Right ventricle myocardium inferior (tissue), 1 donor: ENCODE measurements around the gene FAM32A. TPM values are rescaled to one million over a fixed set of nuclear protein-coding genes. Genes with fewer than 3 reads are reported as not detected.

Experiments used
- ATAC-seq: fragments of 200-7000 bp; cut with Tn5 transposase; one replicate; pipeline ENCODE4 v1.9.1; 2020; ENCODE audit warnings: mild to moderate bottlenecking, moderate library complexity
- DNase-seq: peaks from one replicate; pipeline ENCODE4 v3.0.0; 2021; ENCODE audit errors: missing footprints
- intact Hi-C: fragments of 100-400 bp; cut with DNase I; formaldehyde crosslinking; loops from one replicate; pipeline ENCODE4 v1.11.0; 2022
- total RNA-seq: library from RNA; stranded (reverse); fragmentation: NEBNext Ultra II Directional; extraction: Animal tissue kit (Norgen Biotek cat#: 25700); gene quantifications from one replicate; pipeline ENCODE4 v1.2.1, GENCODE V29; 2021
- donor health status: DM: no; HTN: yes; CAD: no; lungs with severe emphysema.

The FAM32A gene
- total RNA-seq, 1 donor from 2014 or later: 38.8 TPM

DNA sequence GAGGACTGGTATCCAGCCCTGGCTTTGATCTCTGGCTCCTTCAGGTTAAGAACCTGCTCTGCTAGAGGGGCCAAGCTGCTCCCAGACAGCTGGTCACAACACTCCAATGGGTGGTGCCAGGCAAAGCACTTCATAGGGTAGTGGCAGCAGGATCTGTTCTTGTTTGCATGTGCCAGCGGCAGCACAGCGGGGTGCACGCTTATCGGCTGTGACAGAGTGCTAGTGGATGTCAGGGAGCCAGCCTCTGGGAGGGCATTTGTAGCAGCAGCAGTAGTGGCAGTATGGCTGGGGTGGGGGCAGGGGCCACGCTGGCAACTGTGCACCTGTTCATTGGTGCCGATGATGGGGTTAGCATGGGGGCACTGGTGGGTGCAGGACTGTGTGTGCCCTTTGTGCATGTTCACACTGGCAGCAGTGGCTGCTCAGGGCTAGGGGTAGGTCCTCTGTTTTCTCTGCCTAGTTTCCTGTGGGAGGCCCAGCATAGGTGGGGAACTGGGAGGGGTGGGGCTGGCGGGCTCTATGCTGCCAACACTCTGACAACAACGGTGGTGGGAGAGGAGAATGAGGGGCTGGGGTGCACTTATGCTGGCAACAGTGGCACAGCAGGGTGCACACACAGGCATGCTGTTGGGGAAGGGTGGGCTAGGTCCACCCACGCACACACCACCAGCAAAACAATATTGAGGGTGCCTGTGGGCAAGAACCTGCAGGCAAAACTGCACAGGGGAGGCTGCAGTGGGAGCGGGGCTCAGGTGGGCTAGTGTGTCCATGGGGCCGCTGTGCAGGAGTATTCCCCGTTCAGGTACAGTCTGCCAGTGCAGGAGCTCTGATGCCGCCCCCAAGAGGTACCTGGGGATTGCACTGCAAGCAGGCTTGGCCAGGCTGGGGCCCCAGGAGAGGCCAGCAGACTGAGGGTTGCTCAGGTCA, 31.8 kb downstream of the FAM32A start:
- DNase-seq: no peak
- ATAC-seq: peak; percentile 75
- intact Hi-C loops: no loop called here

DNA sequence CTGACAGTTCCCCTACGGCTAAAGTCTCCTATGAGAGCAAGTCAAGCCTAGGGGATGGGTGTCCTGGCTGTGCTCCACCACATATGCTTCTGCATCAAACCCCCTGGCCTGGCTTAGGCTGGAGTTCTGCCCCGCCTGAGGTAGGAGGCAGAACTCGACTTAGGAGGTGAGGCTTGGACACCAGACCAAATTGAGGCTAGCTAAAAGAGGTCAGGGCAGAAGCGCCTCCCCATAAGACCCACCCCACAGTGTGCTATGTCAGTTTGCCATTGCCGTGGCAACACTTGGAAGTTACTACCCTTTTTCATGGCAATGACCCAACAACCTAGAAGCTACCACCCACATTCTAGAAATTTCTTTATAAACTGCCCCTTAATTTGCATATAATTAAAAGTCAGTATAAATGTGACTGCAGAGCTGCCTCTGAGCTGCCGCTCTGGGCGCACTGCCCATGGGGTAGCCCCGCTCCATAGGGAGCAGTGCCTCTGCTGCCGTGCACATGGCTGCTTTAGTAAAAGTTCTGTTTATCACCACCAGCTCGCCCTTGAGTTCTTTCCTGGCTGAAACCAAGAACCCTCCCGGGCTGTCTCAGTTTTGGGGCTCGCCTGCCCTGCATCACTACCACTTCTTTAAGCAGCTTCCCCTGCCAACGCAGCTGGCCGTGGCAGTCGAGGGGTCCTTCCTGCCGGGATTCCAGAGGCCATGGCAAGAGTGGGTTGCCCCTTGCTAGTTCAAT, 32.7 kb downstream of the FAM32A start:
- no peak for DNase-seq
- no peak for ATAC-seq
- intact Hi-C loops: no loop called here

- no peak for DNase-seq
- ATAC-seq: no peak
- intact Hi-C loops: no loop called here
These were observed 33.6 kb downstream of the FAM32A start for GRCh38 chr19:16218851-16219250.

- ATAC-seq (no peak), DNase-seq (no peak)
- intact Hi-C loops: no loop called here
These were observed 37.6 kb downstream of the FAM32A start for GRCh38 chr19:16222806-16223205.

- DNase-seq (no peak), ATAC-seq (no peak)
- intact Hi-C loops: no loop called here
These were observed 38.5 kb downstream of the FAM32A start for GRCh38 chr19:16223746-16224145.

DNA sequence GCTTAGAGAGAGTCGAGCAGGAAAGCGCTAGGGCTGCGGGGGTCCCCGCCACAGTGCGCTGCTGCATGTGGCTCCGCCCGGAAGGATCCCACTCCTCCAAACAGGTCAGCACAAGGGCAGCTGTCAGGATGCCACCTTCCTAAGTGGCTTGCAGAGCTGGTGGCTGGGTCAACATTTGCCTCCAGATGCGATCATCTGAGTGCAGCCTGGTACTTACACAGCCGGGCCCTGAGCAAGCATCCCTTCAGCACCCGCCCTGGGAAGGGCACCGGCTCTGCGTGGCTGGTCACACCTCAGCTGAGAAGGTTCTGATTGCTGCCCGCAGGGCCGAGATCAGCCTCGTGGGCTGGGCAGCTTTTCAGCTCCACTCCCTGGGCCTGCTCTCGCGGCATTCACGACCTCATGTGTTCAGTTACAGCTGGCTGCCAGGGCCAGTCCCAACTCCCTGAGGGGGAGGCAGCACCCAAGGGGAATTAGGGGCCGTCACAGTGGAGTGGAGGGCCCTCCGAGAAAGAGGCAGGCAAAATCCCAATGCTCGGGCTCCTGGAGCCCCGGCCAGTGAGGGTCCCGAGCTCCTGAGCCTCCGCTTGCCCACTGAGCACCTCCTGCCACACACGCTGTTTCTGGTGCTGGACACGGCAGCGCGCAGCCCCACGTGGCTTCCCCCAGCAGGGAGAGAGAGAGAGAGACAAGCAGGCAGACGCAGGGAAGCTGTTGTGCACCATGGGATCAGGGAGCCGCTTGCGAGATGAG, 39.3 kb downstream of the FAM32A start:
- DNase-seq: no peak

GRCh38 chr19:16225279-16226183, 40.3 kb downstream of the FAM32A start:
- DNase-seq (no peak), ATAC-seq (no peak)
- intact Hi-C loops: no loop called here

More for the DNA sequence above, 39.3 kb downstream of the FAM32A start:
- intact Hi-C loops: no loop called here
- ATAC-seq: no peak

- ATAC-seq (no peak), DNase-seq (no peak)
- intact Hi-C loops: no loop called here
These were observed 41.0 kb downstream of the FAM32A start for GRCh38 chr19:16226184-16226591.

DNA sequence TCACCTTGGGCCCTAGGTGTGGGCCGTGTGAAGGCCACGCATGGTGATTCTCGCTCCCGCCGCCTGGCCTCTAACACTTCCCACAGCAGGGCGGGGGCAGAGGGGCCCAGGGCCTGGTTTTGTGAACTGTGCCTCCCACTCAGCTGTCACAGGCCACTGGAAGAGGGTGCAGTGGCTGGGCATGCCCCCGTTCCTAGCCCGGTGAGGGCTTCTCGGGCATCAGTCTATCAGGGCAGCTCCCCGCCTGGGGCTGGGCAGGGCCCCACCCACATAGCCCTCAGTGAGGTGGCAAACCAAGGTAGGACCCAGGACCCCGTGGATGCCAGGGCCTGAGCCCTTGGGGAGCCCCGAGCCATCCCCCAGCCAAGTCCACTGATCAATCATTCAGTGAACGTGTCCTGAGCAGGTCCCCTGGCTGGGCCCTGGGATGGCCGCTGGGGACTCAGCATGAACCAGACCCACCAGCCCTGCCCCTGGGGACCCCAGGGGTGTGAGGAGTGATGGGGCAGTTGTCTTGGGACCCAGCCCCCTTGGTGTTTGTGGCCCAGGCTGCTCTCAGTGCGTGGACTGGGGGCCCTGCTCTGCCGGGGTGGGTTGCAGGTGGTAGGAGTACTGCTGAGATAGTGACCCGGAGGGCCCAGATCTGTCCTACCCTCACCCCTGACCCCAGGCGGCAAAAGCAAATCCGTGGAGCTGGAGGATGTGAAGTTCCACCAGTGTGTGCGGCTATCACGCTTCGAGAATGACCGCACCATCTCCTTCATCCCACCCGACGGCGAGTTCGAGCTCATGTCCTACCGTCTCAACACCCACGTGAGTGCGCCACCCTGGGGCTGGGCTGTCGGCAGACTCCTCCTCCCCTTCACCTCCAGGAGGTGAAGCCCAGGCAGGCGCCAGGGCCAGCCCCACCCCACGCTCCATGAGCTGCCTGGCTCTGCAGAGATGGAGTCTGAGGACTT, 41.9 kb downstream of the FAM32A start:
- intact Hi-C loops: no loop called here
- no peak for ATAC-seq
- no peak for DNase-seq

DNA sequence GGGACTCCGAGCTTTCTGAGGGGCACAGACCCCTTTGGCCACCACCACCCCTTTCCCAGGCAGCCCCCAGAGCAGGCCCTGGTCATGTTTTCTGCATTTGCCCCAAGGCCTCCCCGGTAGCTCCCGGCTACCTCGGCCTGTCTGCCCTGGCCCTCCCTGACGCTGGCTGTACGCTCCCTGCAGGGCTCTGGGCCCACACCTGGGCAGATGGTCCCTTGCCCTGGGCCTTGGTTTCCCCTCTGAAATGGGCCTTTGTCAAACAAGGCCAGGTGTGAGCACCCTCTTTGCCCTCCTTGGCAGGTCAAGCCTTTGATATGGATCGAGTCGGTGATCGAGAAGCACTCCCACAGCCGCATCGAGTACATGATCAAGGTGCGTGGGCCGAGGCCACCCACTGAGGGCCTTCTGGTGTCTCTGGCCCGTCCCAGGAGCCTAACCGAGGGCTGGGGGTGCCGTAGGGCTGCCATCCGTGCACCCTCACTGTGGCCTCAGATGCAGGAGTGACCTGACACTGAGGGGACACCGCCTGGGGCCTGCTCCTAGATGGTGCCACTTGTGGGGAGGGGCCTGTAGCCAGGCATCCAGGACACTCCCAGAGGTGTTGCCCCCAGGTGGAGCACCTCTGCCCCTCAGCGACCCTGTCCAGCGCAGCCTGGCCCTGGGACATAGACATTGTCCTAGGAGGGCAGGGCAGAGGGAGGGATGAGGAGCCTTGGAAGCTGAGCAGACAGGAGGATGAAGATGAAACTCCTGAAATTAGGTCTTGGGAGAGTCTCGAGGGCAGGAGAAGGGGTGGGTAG, 42.8 kb downstream of the FAM32A start:
- no peak for DNase-seq
- ATAC-seq: no peak
- intact Hi-C loops: no loop called here

GRCh38 chr19:16228637-16229321, 43.6 kb downstream of the FAM32A start:
- ATAC-seq: no peak
- no peak for DNase-seq
- intact Hi-C loops: no loop called here

- intact Hi-C loops: no loop called here
- DNase-seq: no peak
- no peak for ATAC-seq
These were observed 44.1 kb downstream of the FAM32A start for GRCh38 chr19:16229322-16229641.

DNA sequence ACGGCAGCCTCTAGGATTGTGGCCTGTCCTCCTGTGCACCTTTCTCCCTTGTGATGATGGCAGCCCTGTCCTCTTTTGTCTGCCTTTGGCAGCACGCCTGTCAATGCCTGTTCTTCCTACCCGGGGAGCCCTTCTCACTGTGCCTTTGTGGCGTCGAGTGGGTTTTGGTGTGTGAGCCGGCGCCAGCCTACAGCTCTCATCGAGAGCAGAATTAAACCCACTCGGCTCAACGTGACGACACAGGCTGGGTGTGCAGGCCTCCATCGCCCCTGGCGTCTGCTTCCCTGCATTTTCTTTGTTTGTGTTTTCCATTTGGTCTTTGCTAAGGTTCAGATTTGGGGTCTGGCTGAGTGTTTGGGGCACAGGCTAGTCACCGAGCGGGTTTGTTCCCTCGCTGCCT, 46.9 kb downstream of the FAM32A start:
- ATAC-seq: no peak
- no peak for DNase-seq
- intact Hi-C loops: no loop called here

DNA sequence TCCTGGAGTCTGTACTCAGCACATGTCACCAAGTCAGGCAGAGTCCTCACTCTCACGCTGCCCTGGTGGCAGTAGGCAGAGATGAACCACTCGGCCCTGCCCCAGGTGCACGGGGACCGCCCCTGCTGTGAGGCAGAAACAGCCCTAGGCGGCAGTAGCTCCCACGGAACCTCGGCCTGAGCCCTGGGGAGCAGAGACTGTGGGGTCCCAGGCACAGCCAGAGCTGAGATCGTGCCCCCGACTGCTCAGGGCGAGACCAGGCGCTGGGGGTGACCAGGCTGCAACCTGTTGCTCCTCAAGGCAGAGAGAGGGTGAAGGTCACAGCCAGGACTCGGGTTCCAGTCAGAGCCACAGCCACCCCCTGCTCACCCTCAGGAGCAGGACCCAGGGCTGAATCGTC, 47.4 kb downstream of the FAM32A start:
- intact Hi-C loops: no loop called here
- DNase-seq (no peak), ATAC-seq (no peak)

GRCh38 chr19:16233081-16233776, 48.0 kb downstream of the FAM32A start:
- no peak for DNase-seq
- ATAC-seq: no peak
- intact Hi-C loops: no loop called here
